K562 (cell line): ENCODE data around the gene PRRC2A. TPM values are rescaled to one million over a fixed set of nuclear protein-coding genes. Genes with fewer than 3 reads are reported as not detected.
A peak's percentile ranks its signal among the peaks of the same experiment; 100 is the strongest.

Experiments
- CHD1 ChIP-seq: fragments of 200-600 bp; sonication (generic); IDR thresholded peaks from one replicate; pipeline ENCODE4 v1.6.1; 2012; ENCODE audit warnings: mild to moderate bottlenecking, moderate library complexity, low read length, inconsistent platforms
- GTF2E2 ChIP-seq: fragments of 200-800 bp; sonication (Bioruptor generic); IDR thresholded peaks from 2 replicates; pipeline ENCODE4 v1.6.1; 2016; ENCODE audit warnings: missing genetic modification characterization, missing compliant biosample characterization
- HDAC8 ChIP-seq: fragments of 450-650 bp; IDR thresholded peaks from 2 replicates; pipeline ENCODE4 v1.6.1; 2016; ENCODE audit warnings: mild to moderate bottlenecking, missing genetic modification characterization, moderate library complexity, missing compliant biosample characterization
- HEY1 ChIP-seq: fragments of 250-450 bp; sonication (Bioruptor Pico); IDR thresholded peaks from 2 replicates; pipeline ENCODE4 v1.5.0; 2020; ENCODE audit warnings: mild to moderate bottlenecking, moderate library complexity, borderline replicate concordance
- MYC ChIP-seq, 2 experiments: fragments of 250-450 bp in 1 of 2; sonication (Bioruptor Pico) in 1 of 2; IDR thresholded peaks; 2 replicates each; pipeline versions ENCODE4 v1.5.1 to v1.6.1; 2012 to 2021; ENCODE audit warnings: low read depth in 2 of 2, borderline replicate concordance in 1 of 2, improper control_type of control experiment in 1 of 2, low read length in 1 of 2, mild to moderate bottlenecking in 1 of 2, moderate library complexity in 1 of 2
- MYNN ChIP-seq, 2 experiments: sonication (generic); formaldehyde crosslinking in 1 of 2; IDR thresholded peaks; 2 replicates each; pipeline versions ENCODE4 v1.5.0 to v1.6.1; 2016 to 2020; ENCODE audit warnings: antibody characterized with exemption in 1 of 2, missing genetic modification reagents in 1 of 2
- NFIC ChIP-seq: fragments of 450-650 bp; IDR thresholded peaks from 2 replicates; pipeline ENCODE4 v1.6.1; 2017; ENCODE audit warnings: mild to moderate bottlenecking, inconsistent platforms
- PHB2 ChIP-seq: fragments of 450-650 bp; IDR thresholded peaks from 2 replicates; pipeline ENCODE4 v1.6.1; 2017; ENCODE audit warnings: low read depth
- POLR2B ChIP-seq: fragments of 450-650 bp; IDR thresholded peaks from 2 replicates; pipeline ENCODE4 v1.6.1; 2018; ENCODE audit warnings: low read depth; ENCODE audit not compliant: partially characterized antibody
- STAT5B ChIP-seq: fragments of 250-450 bp; sonication (Bioruptor Pico); IDR thresholded peaks from 2 replicates; pipeline ENCODE4 v1.8.0; 2021; ENCODE audit warnings: mild to moderate bottlenecking, inconsistent platforms
- TAF7 ChIP-seq: fragments of 450-650 bp; IDR thresholded peaks from 2 replicates; pipeline ENCODE4 v1.6.1; 2016; ENCODE audit warnings: missing genetic modification characterization, missing compliant biosample characterization
- ZFPM2 ChIP-seq: fragments of 250-450 bp; sonication (Bioruptor Pico); IDR thresholded peaks from 2 replicates; pipeline ENCODE4 v1.5.1; 2022; ENCODE audit warnings: mild to moderate bottlenecking
- polyA plus RNA-seq, 8 experiments: library from polyadenylated mRNA; depleted of rRNA in 4 of 8; stranded (reverse) in 5 of 8; unstranded in 3 of 8; fragments of >200 nt; fragmentation: Nextera tagmentation in 2 of 8; fragmentation: Illumina TruSeq in 1 of 8; extraction: Ambion mirVana in 2 of 8; extraction: Trizol in 1 of 8; gene quantifications; 2 replicates each; pipeline versions ENCODE4 v1.2.1 to v1.2.3, GENCODE V29; 2011 to 2014; ENCODE audit warnings: inconsistent platforms in 1 of 8, missing spikeins in 1 of 8
- total RNA-seq, 7 experiments: library from RNA; depleted of rRNA in 6 of 7; stranded (reverse); fragments of >200 nt in 6 of 7; fragmentation: Illumina TruSeq in 2 of 7; extraction: Trizol in 2 of 7; gene quantifications; 2 replicates each; pipeline versions ENCODE4 v1.2.1 to v1.2.3, GENCODE V29; 2011 to 2021; ENCODE audit warnings: low replicate concordance in 1 of 7
- TF ChIP-seq, protein P1 (sequence below): fragments of 250-450 bp; sonication (Bioruptor Pico); IDR thresholded peaks from 2 replicates; pipeline ENCODE4 v1.5.0; 2020; ENCODE audit warnings: mild to moderate bottlenecking
- TF ChIP-seq, protein P2 (sequence below): fragments of 450-650 bp; IDR thresholded peaks from one replicate; pipeline ENCODE4 v1.6.1; 2018; ENCODE audit warnings: mild to moderate bottlenecking, moderate library complexity; ENCODE audit not compliant: partially characterized antibody
- TF ChIP-seq, protein P3 (sequence below): fragments of 250-450 bp; sonication (Bioruptor Pico); IDR thresholded peaks from 2 replicates; pipeline ENCODE4 v1.4.0; 2020; ENCODE audit warnings: mild to moderate bottlenecking
- TF ChIP-seq, protein P4 (sequence below), 2 experiments: IDR thresholded peaks; 2 replicates each; pipeline ENCODE4 v1.6.1; 2012; ENCODE audit warnings: improper control_type of control experiment in 2 of 2, low read depth in 2 of 2, low read length in 2 of 2, borderline replicate concordance in 1 of 2

The PRRC2A gene
- total and polyA plus RNA-seq, 9 of the 15 experiments (the other 6 are each of a cell fraction or from before 2014, with no cell fraction given) = 1.0 to 332 (median 63.0) TPM

DNA sequence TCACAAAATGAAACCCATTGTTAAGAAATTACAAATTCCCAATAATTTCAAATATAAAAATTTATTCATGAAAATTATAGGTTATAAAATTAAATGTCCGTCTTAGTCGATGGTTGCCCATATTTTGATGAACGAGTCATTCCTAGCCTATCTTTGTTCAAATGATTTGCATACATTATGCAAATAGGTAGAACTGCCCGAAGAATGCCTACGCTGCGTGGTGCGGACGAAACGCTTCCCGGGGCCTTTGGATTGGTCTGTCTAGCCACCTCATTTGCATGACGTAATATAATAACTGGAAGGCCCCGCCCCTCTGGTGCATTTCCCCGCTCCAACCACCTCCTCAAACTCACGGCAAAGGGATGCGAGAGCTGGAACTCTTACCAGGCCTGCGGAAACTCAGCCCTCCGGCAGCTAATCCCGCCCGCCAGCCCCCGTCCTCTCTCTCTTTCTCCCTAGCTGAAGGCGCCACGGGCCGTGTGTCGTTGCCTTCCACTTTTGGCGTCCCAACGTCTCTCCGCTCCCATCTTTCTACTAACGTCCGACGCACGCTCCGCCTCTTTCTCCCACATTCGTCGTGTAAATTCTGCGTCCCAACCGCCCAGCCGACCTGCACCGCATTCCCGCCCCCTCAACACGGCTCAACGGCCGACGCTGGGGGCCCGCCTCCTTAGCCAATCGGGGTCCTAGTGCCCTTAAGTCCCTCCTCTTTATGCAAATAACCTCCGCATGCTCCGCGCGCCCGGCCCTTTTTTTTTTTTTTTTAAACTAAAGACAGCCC lies 520 bp upstream of the PRRC2A start (continued):
- TF ChIP-seq HEY1 (CRISPR knock-in tag) = no peak
- peak; percentile 55; the same call in 1 of the 2 replicates for TF ChIP-seq MYC (IDR thresholded peaks at IDR 0.05; ENCODE audit: low read depth, low read length)
- TF ChIP-seq MYC (CRISPR knock-in tag; IDR thresholded peaks at IDR 0.05; ENCODE audit: borderline replicate concordance, low read depth) = peak; percentile 90
- no peak for TF ChIP-seq ZFPM2
- TF ChIP-seq STAT5B = no peak
- TF ChIP-seq HDAC8 (tag) = no peak
- TF ChIP-seq POLR2B = peak; percentile 98
- TF ChIP-seq, protein P1, sequence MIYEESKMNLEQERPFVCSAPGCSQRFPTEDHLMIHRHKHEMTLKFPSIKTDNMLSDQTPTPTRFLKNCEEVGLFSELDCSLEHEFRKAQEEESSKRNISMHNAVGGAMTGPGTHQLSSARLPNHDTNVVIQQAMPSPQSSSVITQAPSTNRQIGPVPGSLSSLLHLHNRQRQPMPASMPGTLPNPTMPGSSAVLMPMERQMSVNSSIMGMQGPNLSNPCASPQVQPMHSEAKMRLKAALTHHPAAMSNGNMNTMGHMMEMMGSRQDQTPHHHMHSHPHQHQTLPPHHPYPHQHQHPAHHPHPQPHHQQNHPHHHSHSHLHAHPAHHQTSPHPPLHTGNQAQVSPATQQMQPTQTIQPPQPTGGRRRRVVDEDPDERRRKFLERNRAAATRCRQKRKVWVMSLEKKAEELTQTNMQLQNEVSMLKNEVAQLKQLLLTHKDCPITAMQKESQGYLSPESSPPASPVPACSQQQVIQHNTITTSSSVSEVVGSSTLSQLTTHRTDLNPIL = peak; percentile 63; the same call in 1 of the 2 replicates
- TF ChIP-seq, protein P2, sequence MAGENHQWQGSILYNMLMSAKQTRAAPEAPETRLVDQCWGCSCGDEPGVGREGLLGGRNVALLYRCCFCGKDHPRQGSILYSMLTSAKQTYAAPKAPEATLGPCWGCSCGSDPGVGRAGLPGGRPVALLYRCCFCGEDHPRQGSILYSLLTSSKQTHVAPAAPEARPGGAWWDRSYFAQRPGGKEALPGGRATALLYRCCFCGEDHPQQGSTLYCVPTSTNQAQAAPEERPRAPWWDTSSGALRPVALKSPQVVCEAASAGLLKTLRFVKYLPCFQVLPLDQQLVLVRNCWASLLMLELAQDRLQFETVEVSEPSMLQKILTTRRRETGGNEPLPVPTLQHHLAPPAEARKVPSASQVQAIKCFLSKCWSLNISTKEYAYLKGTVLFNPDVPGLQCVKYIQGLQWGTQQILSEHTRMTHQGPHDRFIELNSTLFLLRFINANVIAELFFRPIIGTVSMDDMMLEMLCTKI = no peak
- peak; percentile 11; the same call in 1 of the 2 replicates for TF ChIP-seq MYNN (IDR thresholded peaks at IDR 0.05)
- TF ChIP-seq MYNN (CRISPR knock-in tag; IDR thresholded peaks at IDR 0.05) = no peak
- TF ChIP-seq GTF2E2 (tag) = peak; percentile 56; the same call in 1 of the 2 replicates
- peak; percentile 91 for TF ChIP-seq TAF7
- TF ChIP-seq, protein P3, sequence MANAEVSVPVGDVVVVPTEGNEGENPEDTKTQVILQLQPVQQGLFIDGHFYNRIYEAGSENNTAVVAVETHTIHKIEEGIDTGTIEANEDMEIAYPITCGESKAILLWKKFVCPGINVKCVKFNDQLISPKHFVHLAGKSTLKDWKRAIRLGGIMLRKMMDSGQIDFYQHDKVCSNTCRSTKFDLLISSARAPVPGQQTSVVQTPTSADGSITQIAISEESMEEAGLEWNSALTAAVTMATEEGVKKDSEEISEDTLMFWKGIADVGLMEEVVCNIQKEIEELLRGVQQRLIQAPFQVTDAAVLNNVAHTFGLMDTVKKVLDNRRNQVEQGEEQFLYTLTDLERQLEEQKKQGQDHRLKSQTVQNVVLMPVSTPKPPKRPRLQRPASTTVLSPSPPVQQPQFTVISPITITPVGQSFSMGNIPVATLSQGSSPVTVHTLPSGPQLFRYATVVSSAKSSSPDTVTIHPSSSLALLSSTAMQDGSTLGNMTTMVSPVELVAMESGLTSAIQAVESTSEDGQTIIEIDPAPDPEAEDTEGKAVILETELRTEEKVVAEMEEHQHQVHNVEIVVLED = peak; percentile 87
- TF ChIP-seq, protein P4, sequence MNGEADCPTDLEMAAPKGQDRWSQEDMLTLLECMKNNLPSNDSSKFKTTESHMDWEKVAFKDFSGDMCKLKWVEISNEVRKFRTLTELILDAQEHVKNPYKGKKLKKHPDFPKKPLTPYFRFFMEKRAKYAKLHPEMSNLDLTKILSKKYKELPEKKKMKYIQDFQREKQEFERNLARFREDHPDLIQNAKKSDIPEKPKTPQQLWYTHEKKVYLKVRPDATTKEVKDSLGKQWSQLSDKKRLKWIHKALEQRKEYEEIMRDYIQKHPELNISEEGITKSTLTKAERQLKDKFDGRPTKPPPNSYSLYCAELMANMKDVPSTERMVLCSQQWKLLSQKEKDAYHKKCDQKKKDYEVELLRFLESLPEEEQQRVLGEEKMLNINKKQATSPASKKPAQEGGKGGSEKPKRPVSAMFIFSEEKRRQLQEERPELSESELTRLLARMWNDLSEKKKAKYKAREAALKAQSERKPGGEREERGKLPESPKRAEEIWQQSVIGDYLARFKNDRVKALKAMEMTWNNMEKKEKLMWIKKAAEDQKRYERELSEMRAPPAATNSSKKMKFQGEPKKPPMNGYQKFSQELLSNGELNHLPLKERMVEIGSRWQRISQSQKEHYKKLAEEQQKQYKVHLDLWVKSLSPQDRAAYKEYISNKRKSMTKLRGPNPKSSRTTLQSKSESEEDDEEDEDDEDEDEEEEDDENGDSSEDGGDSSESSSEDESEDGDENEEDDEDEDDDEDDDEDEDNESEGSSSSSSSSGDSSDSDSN (IDR thresholded peaks at IDR 0.05; ENCODE audit: borderline replicate concordance in 1 of 2, low read depth in 2 of 2, low read length in 2 of 2) = peak in 1 of 2 experiments; percentile 33; a peak in 1 of 4 replicates
- peak; percentile 66 for TF ChIP-seq NFIC
- TF ChIP-seq CHD1 = peak; percentile 83
- no peak for TF ChIP-seq PHB2
